Immature natural killer cell (primary cell): ENCODE results near the gene ZNF280A. TPM values are rescaled to one million over a fixed set of nuclear protein-coding genes. Genes with fewer than 3 reads are reported as not detected.

Experiments
- DNase-seq, 3 donors: peaks; one replicate each; pipeline ENCODE4 v3.0.0; 2022; ENCODE audit warnings: mixed read lengths in 1 of 3
- H3K27ac Mint-ChIP-seq, 6 donors: one replicate each; pipeline ENCODE4 v1.8.0; 2020; ENCODE audit warnings: mixed read lengths in 6 of 6, mild to moderate bottlenecking in 5 of 6, inconsistent platforms in 4 of 6, moderate library complexity in 3 of 6
- H3K27me3 Mint-ChIP-seq, 3 donors: one replicate each; pipeline ENCODE4 v1.8.0; 2020 to 2021; ENCODE audit warnings: low read depth in 3 of 3, mild to moderate bottlenecking in 3 of 3, mixed read lengths in 3 of 3, moderate library complexity in 3 of 3, inconsistent platforms in 1 of 3
- H3K36me3 Mint-ChIP-seq, 3 donors: one replicate each; pipeline ENCODE4 v1.8.0; 2020; ENCODE audit warnings: mixed read lengths in 3 of 3, inconsistent platforms in 2 of 3, mild to moderate bottlenecking in 2 of 3
- H3K4me1 Mint-ChIP-seq, 2 donors: one replicate each; pipeline ENCODE4 v1.8.0; 2020; ENCODE audit warnings: inconsistent platforms in 2 of 2, mild to moderate bottlenecking in 2 of 2, mixed read lengths in 2 of 2, moderate library complexity in 1 of 2
- H3K4me3 Mint-ChIP-seq, 5 donors: one replicate each; pipeline ENCODE4 v1.8.0; 2020; ENCODE audit warnings: mild to moderate bottlenecking in 5 of 5, mixed read lengths in 5 of 5, inconsistent platforms in 3 of 5, moderate library complexity in 3 of 5
- H3K9me3 Mint-ChIP-seq, 6 donors: one replicate each; pipeline ENCODE4 v1.8.0; 2020; ENCODE audit warnings: mild to moderate bottlenecking in 6 of 6, mixed read lengths in 6 of 6, inconsistent platforms in 4 of 6, moderate library complexity in 3 of 6
- polyA plus RNA-seq, 3 donors: library from polyadenylated mRNA; unstranded; fragments of 300-500 nt; fragmentation: Illumina TruSeq; gene quantifications; one replicate each; pipeline ENCODE4 v1.2.3, GENCODE V29; 2021

Gene ZNF280A, protein sequence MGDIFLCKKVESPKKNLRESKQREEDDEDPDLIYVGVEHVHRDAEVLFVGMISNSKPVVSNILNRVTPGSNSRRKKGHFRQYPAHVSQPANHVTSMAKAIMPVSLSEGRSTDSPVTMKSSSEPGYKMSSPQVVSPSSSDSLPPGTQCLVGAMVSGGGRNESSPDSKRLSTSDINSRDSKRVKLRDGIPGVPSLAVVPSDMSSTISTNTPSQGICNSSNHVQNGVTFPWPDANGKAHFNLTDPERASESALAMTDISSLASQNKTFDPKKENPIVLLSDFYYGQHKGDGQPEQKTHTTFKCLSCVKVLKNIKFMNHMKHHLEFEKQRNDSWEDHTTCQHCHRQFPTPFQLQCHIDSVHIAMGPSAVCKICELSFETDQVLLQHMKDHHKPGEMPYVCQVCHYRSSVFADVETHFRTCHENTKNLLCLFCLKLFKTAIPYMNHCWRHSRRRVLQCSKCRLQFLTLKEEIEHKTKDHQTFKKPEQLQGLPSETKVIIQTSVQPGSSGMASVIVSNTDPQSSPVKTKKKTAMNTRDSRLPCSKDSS
- not detected for polyA plus RNA-seq

DNA sequence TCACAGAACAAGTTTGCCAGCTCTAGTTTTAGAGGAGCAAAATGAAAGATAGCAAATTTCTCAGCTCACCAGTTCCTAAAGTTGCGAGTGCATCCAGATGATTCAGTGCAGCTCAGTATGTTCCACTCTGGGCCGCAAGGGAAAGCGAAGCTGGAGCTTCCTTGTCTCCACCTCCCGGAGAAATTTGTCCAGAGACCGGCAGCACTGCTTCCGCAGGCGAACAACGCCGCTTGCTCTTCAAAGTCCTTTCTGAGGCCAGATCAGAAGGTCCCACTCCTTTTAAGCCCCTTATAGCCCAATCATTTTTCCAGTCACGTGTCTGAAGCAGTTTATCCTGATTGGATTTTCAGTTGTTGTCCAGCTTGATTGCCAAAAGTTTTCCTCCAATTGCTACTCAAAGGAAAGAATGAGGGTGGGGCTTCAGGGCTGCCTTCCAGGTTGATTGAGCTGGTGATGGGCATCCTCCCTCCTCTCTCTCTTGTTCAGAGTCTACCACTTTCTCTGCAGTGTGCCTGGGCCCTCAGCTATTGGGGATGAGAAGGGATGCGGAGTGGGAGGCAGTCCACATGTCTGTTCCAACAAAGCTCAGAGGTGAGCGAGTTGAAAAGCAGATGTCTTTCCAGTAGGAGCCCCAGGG lies at the start of gene ZNF280A:
ZNF280A (minus strand) TSS at position 251 of the 637 bp plus-strand sequence. CDS start 4,640 bp downstream, outside the sequence.
- Mint-ChIP-seq H3K4me1 (no peaks in the 10 kb centered on the region), H3K36me3 (no peaks in the 10 kb centered on the region), H3K27me3 (peaks cover 1 to 5% (median 4%) of the 10 kb centered on the region in 3 donors), H3K27ac (no peak within 1 kb of the TSS), H3K9me3 (no peaks in the 10 kb centered on the region), H3K4me3 (no peak within 1 kb of the TSS)
- DNase-seq: no peak

DNA sequence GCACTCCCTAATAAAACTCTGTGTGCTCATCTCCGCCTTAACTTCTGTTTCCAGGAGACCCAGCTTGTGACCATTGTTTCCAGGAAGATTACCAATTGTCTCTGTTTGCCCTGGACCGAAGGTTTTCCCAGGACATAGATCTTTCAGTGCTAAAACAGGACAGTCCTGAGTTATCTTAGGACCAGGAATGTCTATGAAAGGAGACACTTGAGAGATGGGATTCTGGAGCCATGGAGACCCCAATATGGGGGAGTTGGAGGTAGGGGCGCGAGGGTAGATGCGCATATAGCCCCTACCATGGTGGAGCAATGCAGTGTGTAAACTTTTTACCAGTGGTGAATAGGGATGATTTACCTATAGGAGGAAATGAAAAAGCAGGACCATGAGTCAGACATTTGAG lies 49.1 kb upstream of the ZNF280A start:
- Mint-ChIP-seq H3K4me1 (no peaks in the 10 kb centered on the region), H3K27me3 (peaks cover 5 to 21% (median 6%) of the 10 kb centered on the region in 3 donors), H3K36me3 (no peaks in the 10 kb centered on the region), H3K9me3 (no peaks in the 10 kb centered on the region), H3K4me3 (no peak overlapping the region), H3K27ac (peak overlapping the region in 1 of 6 donors; percentile 51)
- no peak for DNase-seq

DNA sequence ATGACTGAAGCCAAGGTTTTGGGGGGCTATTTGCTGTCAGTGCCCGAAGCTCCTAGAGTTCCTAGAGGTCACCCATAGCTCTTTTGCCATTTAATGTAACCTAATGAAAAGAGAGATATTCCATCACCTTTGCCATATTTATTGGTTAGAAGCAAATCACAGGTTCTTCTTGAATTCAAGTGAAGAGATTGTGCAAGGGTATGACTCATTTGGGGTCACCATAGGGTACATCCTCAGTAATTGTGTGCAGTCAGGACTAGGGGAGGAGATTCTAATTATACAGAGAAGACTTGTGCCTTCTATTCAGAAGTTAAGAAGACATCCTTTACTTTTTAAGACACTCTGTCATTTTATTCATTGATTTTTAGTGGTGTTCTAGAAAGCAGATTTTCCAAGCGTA lies 45.9 kb upstream of the ZNF280A start:
- no peak for DNase-seq
- Mint-ChIP-seq H3K36me3 (no peaks in the 10 kb centered on the region), H3K27me3 (peaks cover 0 to 17% (median 2%) of the 10 kb centered on the region in 3 donors), H3K4me3 (no peak overlapping the region), H3K9me3 (no peaks in the 10 kb centered on the region), H3K4me1 (no peaks in the 10 kb centered on the region), H3K27ac (no peak overlapping the region)

DNA sequence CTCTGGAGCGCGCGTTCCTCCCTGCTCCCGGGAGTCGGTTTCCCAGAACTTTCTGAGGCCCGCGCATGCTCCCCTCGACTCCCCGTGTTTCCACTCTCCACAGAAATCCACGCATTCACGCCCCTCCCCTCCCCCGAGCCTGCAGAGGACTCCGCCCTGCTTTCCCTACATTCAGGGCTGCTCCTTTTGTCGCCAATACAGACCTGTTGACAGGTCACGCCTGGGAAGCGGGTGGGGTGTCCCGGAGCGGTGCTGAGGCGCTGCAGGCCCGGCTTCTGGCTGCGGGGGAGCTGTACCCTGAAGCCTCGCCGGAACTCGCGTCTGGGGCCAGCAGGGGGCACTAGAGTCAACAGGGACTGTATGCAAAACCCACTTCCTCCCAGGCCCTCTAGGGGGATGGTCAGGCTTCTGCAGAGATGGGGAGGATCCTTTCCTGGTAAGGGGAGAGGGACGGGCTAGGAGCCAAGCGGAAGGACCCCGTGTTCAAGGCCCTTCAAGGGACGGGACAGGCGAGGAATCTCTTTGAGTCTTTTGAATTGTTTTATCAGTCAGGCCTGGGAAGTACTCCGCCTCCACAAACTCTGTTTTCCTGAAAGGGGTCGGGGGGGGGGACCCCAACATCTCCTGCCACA lies 39.0 kb upstream of the ZNF280A start, which contains the start of gene PRAME:
PRAME (minus strand) TSS at position 294 of the 632 bp plus-strand sequence. CDS start 2,433 bp downstream, outside the sequence.
- no peaks in the 10 kb centered on the region for H3K9me3 Mint-ChIP-seq
- no peaks in the 10 kb centered on the region for H3K36me3 Mint-ChIP-seq
- peak; percentile 45 to 61 (median 57) for DNase-seq
- H3K27ac Mint-ChIP-seq: no peak within 1 kb of the TSS
- H3K4me1 Mint-ChIP-seq: peaks cover 0 to 4% of the 10 kb centered on the region in 2 donors
- H3K4me3 Mint-ChIP-seq: no peak within 1 kb of the TSS
- H3K27me3 Mint-ChIP-seq: peaks cover 0 to 6% (median 2%) of the 10 kb centered on the region in 3 donors

DNA sequence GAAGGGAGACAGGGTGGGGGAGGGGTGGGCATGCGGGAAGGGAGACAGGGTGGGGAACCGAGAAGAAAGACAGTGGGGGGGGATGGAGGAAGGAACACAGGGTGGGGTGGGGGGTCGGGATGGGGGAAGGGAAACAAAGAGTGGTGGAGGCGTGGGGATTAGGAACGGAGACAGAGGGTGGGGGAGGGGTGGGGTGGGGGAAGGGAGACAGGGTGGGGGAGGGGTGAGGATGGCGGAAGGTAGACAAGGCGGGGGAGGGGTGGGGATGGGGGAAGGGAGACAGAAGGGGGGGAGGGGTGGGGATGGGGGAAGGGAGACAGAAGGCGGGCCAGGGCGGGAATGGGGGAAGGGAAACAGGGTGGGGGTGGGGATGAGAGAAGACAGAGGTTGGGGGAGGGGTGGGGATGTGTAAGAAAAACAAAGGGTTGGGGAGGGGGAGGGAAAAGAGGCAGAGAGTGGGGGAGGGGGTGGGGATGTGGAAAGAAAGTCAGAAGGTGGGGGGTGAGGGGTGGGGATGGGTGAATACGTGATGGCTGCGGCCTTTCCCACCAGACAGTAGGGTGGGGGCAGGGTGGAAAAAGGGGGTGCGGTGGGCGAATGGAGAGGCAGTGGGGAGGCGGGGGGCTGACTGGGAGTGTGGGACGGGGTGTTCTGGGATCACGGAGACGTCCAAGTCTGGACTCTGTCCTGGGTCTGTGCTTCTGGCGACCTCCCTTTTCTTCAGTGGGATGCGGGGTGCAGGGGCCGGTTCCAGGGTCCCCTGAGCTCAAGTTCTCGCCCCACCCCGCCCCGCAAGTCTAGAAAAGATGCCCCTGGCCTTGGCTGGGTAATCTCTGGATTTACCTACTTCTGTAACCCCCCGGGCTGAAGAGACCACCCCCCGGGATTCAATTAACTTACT lies 38.3 kb upstream of the ZNF280A start:
- Mint-ChIP-seq H3K36me3 (no peaks in the 10 kb centered on the region), H3K4me3 (no peak overlapping the region), H3K27ac (no peak overlapping the region), H3K4me1 (peaks cover 0 to 4% of the 10 kb centered on the region in 2 donors), H3K27me3 (peaks cover 0 to 6% (median 2%) of the 10 kb centered on the region in 3 donors), H3K9me3 (no peaks in the 10 kb centered on the region)
- no peak for DNase-seq

DNA sequence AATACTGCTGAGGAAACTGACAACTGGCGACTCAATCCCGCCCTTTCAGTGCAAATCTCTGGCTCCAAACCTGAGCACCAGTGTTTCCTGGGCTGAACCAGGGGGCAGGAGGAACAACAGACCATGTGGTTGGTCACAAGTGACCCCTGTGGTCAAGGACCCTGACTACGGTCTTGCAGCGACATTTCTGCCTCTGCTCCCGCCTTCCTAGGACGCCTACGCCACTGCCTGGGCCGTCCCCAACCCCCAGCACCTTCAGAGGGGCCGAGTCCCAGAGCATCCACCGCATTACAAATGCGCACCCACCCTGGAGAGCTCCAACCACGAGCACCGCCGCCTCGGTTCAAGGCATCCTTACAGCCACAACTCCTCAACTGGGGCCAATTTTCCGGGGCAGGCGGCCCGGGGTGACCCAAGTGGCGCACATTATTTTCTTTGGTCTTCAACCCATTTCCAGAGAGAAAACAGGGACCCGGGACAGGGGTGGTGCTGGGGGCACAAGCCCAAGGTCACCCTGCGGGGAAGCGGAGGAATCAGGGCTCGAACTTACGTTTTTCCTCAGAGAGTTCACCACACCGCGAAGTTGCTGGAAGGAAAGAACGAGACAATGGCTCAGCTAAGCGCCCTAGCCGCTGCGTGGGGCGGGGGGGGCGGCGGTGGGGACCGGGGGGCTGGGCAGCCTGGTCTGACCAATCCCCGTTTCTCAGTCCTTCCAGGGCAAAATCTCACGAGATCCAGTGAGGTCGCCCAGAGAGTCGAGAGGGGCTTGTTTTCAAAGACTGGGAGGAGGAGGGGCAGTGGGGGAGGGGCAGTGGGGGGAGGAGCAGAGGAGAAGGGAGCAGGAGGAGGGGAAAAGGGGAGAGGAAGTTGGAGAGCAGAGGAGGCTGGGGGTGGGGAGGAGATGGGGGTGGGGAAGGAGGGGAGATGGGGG lies 37.2 kb upstream of the ZNF280A start:
- no peak overlapping the region for H3K27ac Mint-ChIP-seq
- no peak for DNase-seq
- peaks cover 0 to 4% of the 10 kb centered on the region in 2 donors for H3K4me1 Mint-ChIP-seq
- H3K9me3 Mint-ChIP-seq: no peaks in the 10 kb centered on the region
- H3K27me3 Mint-ChIP-seq: peaks cover 2 to 6% (median 2%) of the 10 kb centered on the region in 3 donors
- H3K36me3 Mint-ChIP-seq: no peaks in the 10 kb centered on the region
- no peak overlapping the region for H3K4me3 Mint-ChIP-seq

DNA sequence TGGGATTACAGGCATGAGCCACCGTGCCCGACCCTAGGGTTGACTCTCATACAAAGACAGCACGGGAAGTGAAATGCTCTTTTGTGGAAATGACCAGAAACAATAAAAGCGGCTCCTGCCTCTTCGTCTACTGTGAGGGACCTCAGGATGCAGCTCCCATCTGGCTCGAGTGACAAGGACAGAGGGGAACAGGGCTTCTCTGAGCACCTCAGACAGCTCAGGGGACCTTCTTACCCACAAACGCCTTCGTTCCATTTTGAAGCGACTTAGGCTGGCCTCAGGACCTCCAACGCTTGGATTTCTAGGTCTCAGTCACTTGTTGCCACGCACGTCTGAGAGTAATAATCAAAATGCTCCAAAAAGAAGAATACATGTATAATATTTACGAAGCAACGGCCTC lies 36.5 kb upstream of the ZNF280A start:
- no peaks in the 10 kb centered on the region for H3K9me3 Mint-ChIP-seq
- DNase-seq: no peak
- H3K4me1 Mint-ChIP-seq: peaks cover 0 to 4% of the 10 kb centered on the region in 2 donors
- no peak overlapping the region for H3K27ac Mint-ChIP-seq
- no peak overlapping the region for H3K4me3 Mint-ChIP-seq
- peaks cover 2 to 6% (median 2%) of the 10 kb centered on the region in 3 donors for H3K27me3 Mint-ChIP-seq
- H3K36me3 Mint-ChIP-seq: no peaks in the 10 kb centered on the region

DNA sequence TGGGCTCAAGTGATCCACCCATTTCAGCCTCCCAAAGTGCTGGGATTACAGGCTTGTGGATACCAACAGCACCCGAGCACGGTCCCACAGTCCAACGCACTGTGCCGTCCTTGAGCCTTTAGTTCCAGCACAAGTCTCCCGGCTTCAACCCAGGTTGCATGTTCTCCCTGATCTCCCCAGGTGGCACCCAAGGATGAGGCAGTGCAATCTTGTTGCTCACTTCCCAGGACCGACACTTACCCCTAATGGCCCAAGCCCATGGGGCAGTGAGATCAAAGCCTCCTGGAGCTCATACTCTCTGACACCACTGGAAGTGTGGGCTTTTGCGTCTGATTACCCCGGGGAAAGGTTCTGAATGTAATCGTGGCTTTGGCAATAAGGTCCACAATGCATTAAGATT lies 35.5 kb upstream of the ZNF280A start:
- Mint-ChIP-seq H3K4me3 (no peak overlapping the region), H3K4me1 (peaks cover 0 to 4% of the 10 kb centered on the region in 2 donors), H3K27me3 (peaks cover 2 to 6% (median 6%) of the 10 kb centered on the region in 3 donors), H3K9me3 (no peaks in the 10 kb centered on the region), H3K36me3 (no peaks in the 10 kb centered on the region), H3K27ac (no peak overlapping the region)
- no peak for DNase-seq

DNA sequence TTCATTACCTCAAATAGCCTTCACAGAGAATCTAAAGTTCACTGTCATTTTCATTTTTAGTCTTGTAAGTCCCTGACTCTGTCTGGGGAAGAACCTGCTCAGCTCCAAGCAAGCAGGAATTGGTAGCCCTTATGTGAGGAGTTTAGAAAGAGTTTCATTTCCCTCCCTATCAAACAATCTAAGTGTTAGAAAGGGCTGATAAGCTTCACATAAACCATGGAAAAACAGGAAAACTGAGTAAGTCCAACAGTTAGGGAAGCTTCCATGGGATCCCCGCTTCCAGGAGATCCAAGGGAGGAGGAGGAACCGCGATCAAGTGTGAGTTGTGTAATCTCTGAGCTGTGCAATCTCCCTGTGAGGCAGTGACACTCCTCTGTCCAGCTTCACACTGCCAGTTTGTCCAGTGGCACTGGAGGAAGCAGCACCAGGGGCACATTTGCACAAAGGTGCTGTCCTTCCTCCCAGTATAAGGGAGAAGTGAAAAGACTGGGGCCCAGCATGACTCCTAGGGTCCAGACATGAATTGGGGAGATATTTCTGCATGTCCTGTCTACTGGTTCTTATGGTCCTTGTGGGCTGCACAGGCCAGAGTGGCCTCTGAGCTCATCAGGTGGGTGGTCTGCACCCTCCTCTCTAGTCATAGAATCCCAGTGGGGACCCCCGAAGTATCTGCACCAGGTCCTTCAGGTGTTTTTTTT lies 34.7 kb upstream of the ZNF280A start:
- DNase-seq: no peak
- peaks cover 0 to 4% of the 10 kb centered on the region in 2 donors for H3K4me1 Mint-ChIP-seq
- H3K9me3 Mint-ChIP-seq: no peaks in the 10 kb centered on the region
- no peak overlapping the region for H3K27ac Mint-ChIP-seq
- H3K27me3 Mint-ChIP-seq: peaks cover 2 to 6% (median 6%) of the 10 kb centered on the region in 3 donors
- no peak overlapping the region for H3K4me3 Mint-ChIP-seq
- H3K36me3 Mint-ChIP-seq: no peaks in the 10 kb centered on the region

DNA sequence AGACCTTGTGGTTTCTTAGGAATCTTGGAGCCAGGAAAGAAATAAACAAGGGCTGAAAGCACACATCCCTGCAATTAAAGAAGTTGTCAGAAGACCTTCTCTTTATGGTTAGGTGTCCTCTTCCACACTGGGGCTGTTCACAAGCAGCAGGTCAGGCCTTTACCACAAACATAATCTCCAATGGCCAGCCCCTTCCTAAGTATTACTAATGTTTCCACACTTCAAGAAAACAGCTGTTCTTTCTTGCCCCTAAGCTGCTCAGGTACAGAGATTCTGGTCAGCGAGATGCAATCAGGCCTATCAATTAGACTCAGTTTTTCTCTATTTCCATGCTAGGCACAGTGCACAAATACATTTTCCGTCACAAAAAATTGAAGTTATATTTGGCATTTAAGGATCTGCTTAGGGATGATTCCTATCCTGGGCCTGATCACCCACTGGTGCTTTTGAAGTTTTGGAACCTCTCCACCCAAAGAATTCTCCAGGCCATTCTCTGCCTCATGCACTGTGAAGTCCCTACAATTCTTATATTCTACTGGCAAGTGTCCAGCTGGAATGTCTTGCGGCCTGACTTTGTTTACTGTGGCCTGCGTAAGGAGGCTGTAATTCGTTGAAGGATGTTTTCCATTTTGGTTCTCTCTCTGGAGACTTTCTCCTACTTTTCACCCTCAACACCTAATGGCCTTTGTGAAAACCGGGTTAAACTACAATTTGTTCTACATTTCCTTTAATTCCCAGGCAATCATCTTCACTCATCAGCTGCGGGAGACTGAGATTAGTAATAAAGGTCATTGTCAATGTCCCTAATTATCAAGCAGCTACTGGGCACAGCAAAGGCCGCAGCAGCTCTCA lies 33.9 kb upstream of the ZNF280A start:
- Mint-ChIP-seq H3K27ac (no peak overlapping the region), H3K27me3 (peaks cover 2 to 6% (median 3%) of the 10 kb centered on the region in 3 donors)

DNA sequence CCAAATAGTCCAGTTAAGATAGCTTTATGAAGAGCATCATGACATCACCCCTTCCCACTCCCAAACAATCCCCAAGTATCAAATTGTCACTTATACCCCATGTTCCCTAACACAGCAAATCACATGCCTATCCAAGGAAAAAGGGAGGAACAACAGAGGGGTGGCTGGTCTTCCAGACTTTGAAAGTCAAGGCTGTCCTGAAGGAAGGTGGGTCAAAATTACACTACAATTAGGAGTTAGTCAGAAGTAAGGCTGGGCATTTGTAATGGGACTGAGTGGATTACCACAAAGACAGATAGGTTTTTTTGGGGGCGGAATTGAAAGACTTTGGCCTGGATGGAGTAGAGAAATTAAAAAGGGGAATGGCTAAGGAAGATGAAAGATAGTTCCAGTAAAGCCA lies 33.1 kb upstream of the ZNF280A start:
- Mint-ChIP-seq H3K4me3 (no peak overlapping the region), H3K27me3 (peaks cover 2 to 6% (median 2%) of the 10 kb centered on the region in 3 donors), H3K27ac (no peak overlapping the region), H3K36me3 (no peaks in the 10 kb centered on the region), H3K9me3 (no peaks in the 10 kb centered on the region), H3K4me1 (no peaks in the 10 kb centered on the region)
- no peak for DNase-seq

More for the DNA sequence above, 33.9 kb upstream of the ZNF280A start:
- Mint-ChIP-seq H3K9me3 (no peaks in the 10 kb centered on the region), H3K4me1 (peaks cover 0 to 1% of the 10 kb centered on the region in 2 donors), H3K36me3 (no peaks in the 10 kb centered on the region), H3K4me3 (no peak overlapping the region)
- DNase-seq: no peak
